Activated CD8-positive, alpha-beta T cell treated with anti-CD3 and anti-CD28 coated beads, Interleukin-2, amount 10 ng/mL, durations not matched to agents 7 days and 5 days (primary cell): ENCODE data around the gene NSMCE4A. TPM values are rescaled to one million over a fixed set of nuclear protein-coding genes. Genes with fewer than 3 reads are reported as not detected.
"Not testable (repeated sequence)": the region's sequence is repeated elsewhere in the genome, so short reads cannot be mapped to it uniquely, and the experiment has no call there.

Experiments used
- ATAC-seq: fragments of 150-1000 bp; cut with Tn5 transposase; one replicate; pipeline ENCODE4 v1.10.0; 2021; ENCODE audit warnings: moderate library complexity
- CTCF ChIA-PET: fragments of 350-600 bp; sonication (Branson Sonifier 250); formaldehyde crosslinking; loops from one replicate; lab custom pipeline; 2021; ENCODE audit warnings: antibody characterized with exemption; lab: Charles Lee
- POLR2A ChIA-PET: fragments of 350-600 bp; sonication (Branson Sonifier 250); formaldehyde crosslinking; loops from one replicate; lab custom pipeline; 2021; ENCODE audit warnings: antibody characterized with exemption; lab: Charles Lee
- DNase-seq: peaks from one replicate; pipeline ENCODE4 v3.0.0-alpha.2; 2020
- H3K27ac Mint-ChIP-seq: one replicate; pipeline ENCODE4 v1.8.0; 2021; ENCODE audit warnings: mild to moderate bottlenecking, mixed read lengths
- H3K27me3 Mint-ChIP-seq: one replicate; pipeline ENCODE4 v1.8.0; 2021; ENCODE audit warnings: low read depth, mixed read lengths
- H3K36me3 Mint-ChIP-seq: one replicate; pipeline ENCODE4 v1.8.0; 2021; ENCODE audit warnings: low read depth, mixed read lengths
- H3K4me1 Mint-ChIP-seq: one replicate; pipeline ENCODE4 v1.8.0; 2021; ENCODE audit warnings: low read depth, mixed read lengths
- H3K4me3 Mint-ChIP-seq: one replicate; pipeline ENCODE4 v1.8.0; 2021; ENCODE audit warnings: mild to moderate bottlenecking, mixed read lengths
- H3K9me3 Mint-ChIP-seq: one replicate; pipeline ENCODE4 v1.8.0; 2022; ENCODE audit warnings: mixed read lengths; ENCODE audit not compliant: insufficient read depth
- total RNA-seq, 2 experiments: library from RNA; stranded (reverse); gene quantifications; one replicate each; pipeline ENCODE4 v1.2.3, GENCODE V29; 2021

The NSMCE4A gene
- total RNA-seq, 2 experiments from 2014 or later: 57.5 to 60.5 TPM

DNA sequence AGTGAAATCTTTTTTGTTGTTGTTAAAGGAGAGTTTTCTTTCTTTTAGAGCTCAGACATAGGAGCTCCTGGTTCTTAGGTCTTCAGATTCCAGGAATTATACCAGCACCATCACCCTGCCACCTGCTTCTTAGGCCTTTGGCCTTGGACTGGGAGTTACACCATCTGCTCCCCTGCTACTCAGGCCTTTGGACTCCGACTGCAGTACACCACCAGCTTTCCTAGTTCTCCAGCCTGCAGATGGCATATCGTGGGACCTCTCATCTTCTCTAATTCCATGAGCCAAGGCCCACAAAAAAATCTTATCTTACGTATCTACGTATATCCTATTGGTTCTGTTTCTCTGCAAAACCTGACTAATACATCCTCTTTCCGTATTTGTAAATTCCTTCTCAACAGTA is 8.8 kb upstream of the NSMCE4A start:
- CTCF ChIA-PET: interaction anchor here (0.9 kb wide), 1 partner anchor 9 kb away, joined by 3 read pairs; the partner anchor contains the start of gene NSMCE4A
- H3K27me3 Mint-ChIP-seq: peaks cover under 1% of the 10 kb centered on the region
- H3K4me3 Mint-ChIP-seq: no peak overlapping the region
- no peaks in the 10 kb centered on the region for H3K36me3 Mint-ChIP-seq
- ATAC-seq (no peak), DNase-seq (no peak)
- H3K4me1 Mint-ChIP-seq: no peaks in the 10 kb centered on the region
- H3K27ac Mint-ChIP-seq: no peak overlapping the region
- POLR2A ChIA-PET: no interaction called here
- H3K9me3 Mint-ChIP-seq: peaks cover 9% of the 10 kb centered on the region

DNA sequence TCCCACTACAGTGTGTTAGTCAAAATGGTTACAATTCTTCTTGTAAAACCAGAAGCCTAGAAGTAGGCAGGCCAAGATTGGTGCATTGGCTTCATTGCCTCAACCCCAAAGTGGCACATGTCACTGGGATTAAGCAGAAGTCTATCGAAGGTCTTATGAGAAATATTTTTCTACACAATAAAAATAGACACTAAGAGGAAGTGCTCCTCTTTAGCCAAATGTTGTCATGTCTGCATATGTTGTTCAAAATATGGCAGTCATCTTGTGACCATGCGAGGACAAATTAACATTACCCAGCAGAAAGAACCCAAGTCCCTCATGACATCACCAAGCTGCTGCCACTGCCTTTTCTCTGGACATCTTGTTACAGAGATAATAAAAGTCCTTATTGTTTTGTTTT is 6.3 kb upstream of the NSMCE4A start:
- Mint-ChIP-seq H3K27ac (no peak overlapping the region), H3K4me3 (no peak overlapping the region), H3K4me1 (no peaks in the 10 kb centered on the region), H3K9me3 (peaks cover 17% of the 10 kb centered on the region), H3K36me3 (peaks cover 1% of the 10 kb centered on the region), H3K27me3 (no peaks in the 10 kb centered on the region)
- ATAC-seq: no peak
- ChIA-PET CTCF (no interaction called here), POLR2A (no interaction called here)
- DNase-seq: no peak

DNA sequence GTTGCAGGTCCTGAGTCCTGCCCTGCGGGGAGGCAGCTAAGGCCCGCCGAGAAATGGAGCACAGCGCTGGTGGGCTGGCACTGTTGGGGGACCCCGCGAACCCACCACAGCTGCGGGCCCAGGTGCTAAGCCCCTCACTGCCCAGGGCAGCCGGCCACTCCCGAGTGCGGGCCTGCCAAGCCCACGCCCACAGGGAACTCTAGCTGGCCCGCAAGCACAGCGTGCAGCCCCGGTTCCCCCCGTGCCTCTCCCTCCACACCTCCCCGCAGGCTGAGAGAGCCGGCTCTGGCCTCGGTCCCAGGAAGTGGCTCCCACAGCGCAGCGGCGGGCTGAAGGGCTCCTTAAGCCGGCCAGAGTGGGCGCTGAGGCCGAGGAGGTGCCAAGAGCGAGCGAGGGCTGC is 3.5 kb upstream of the NSMCE4A start:
- ChIA-PET POLR2A (no interaction called here), CTCF (no interaction called here)
- peaks cover 4% of the 10 kb centered on the region for H3K4me1 Mint-ChIP-seq
- no peak overlapping the region for H3K27ac Mint-ChIP-seq
- DNase-seq (no peak), ATAC-seq (no peak)
- H3K27me3 Mint-ChIP-seq: no peaks in the 10 kb centered on the region
- peaks cover 10% of the 10 kb centered on the region for H3K9me3 Mint-ChIP-seq
- peaks cover 6% of the 10 kb centered on the region for H3K36me3 Mint-ChIP-seq
- no peak overlapping the region for H3K4me3 Mint-ChIP-seq

DNA sequence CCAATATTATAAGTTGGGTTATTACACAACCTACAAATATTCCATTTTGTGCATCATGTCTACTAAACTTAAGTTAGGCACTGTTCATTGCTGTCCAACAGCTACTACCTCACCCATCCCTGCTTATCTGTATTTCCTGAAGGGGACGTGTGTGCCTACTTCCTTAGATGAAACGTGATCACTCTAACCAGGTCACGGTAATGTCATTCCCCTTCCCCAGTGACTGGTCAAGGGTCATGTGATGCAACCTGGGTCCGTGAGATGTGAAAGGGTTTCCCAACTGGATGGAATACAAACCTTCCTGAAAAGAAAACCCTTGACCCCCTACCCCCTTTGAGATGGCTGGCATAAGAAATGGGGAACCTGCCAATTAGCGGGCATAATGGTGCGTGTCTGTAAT is 1.6 kb upstream of the NSMCE4A start:
- ATAC-seq (no peak), DNase-seq (no peak)
- Mint-ChIP-seq H3K27ac (no peak overlapping the region), H3K27me3 (no peaks in the 10 kb centered on the region), H3K9me3 (peaks cover 10% of the 10 kb centered on the region), H3K4me3 (no peak overlapping the region), H3K4me1 (peaks cover 14% of the 10 kb centered on the region), H3K36me3 (peaks cover 17% of the 10 kb centered on the region)
- ChIA-PET CTCF (no interaction called here), POLR2A (no interaction called here)

DNA sequence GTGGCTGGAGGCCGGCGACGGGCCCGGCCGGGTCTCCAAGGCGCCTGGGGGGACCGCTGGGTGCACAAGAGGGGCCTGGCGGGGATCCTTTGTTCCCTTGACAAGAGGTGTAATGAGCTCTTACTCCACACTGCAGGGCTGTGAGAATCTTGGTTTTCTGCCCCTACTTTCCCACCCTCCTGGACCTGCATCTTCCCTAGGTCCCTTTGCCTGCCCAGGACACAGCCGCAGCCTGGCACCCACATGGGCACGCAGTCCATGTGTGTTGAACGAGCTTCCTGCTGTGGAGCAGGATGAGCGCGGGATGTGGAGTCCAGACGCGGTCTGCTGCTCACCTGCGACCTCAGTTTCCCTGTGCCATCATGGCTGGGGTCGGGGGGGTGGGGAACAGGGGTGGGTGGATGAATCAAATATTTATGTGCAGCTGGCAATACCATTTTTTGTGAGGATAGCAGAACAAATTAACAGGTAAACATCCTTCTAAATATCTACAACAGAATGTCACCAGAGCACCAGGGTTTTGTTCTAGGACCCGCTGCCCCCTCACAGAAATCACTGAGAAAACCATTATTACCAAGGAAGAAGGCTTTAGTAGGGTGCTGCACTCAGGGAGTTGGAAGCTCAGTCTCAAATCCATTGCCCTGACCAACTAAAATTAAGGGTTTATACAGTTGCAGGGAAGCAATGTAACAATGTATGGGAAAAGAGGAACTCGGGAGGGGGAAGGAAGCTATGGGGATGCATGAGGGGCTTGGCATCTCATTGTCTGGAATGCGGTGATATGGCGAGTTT is 474 bp upstream of the NSMCE4A start:
- peaks cover 27% of the 10 kb centered on the region for H3K36me3 Mint-ChIP-seq
- H3K27me3 Mint-ChIP-seq: no peaks in the 10 kb centered on the region
- H3K9me3 Mint-ChIP-seq: peaks cover 10% of the 10 kb centered on the region
- peak overlapping the region; percentile 61 for H3K4me3 Mint-ChIP-seq
- peak overlapping the region; percentile 61 for H3K27ac Mint-ChIP-seq
- CTCF ChIA-PET: interaction anchor here (1.0 kb wide), 1 partner anchor 9 kb away, joined by 3 read pairs; no protein-coding TSS in a partner anchor
- ATAC-seq: no peak
- no peak for DNase-seq
- peaks cover 14% of the 10 kb centered on the region for H3K4me1 Mint-ChIP-seq
- POLR2A ChIA-PET: interaction anchor here (1.9 kb wide), 1 partner anchor 47 kb away, joined by 6 read pairs; the partner anchor contains the start of gene ATE1

DNA sequence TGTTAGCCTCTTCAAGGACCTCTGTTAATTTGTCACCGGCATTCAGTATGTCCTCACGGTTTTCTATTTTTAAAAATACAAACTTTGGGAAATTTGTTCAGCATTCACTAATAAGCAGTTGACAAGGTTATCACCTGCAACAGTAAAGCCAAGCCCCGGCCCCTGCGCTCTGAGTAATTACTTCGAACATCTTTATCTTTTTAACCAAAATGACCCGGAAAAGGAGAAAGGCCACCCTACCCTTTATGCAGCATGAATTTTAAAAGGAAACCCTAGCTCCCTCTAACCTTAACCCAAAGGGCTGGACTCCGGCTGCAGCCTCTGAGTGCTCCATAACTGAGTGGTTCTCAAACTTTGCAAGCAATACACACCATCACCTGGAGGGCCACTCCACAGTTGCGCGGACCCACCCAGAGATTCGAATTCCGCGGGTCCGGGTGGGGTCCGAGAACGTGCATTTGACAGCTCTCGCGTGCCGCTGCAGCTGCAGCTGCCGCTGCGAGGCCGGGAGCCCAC is 940 bp downstream of the NSMCE4A start:
- H3K4me1 Mint-ChIP-seq: peaks cover 14% of the 10 kb centered on the region
- ATAC-seq (peak; percentile 25), DNase-seq (peak; percentile 46)
- H3K9me3 Mint-ChIP-seq: peaks cover 10% of the 10 kb centered on the region
- peak overlapping the region; percentile 61 for H3K27ac Mint-ChIP-seq
- ChIA-PET POLR2A (interaction anchor here (1.9 kb wide), 1 partner anchor 46 kb away, joined by 6 read pairs; the partner anchor contains the start of gene ATE1), CTCF (no interaction called here)
- peak overlapping the region; percentile 88 for H3K4me3 Mint-ChIP-seq
- peaks cover 29% of the 10 kb centered on the region for H3K36me3 Mint-ChIP-seq
- no peaks in the 10 kb centered on the region for H3K27me3 Mint-ChIP-seq

DNA sequence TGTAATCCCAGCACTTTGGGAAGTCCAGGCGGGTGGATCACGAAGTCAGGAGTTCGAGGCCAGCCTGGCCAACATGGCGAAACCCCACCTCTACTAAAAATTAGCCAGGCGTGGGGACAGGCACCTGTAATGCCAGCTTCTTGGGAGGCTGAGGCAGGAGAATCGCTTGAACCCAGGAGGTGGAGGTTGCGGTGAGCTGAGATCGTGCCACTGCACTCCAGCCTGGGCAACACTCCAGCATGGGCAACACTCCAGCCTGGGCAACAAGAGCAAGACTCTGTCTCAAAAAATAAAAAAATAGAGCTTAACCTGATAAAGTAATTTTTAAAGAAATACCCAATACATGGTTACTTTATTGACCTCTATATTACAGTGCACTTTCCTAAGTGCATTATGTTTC is 5.9 kb downstream of the NSMCE4A start:
- H3K27me3 Mint-ChIP-seq, CTCF ChIA-PET, H3K27ac Mint-ChIP-seq, DNase-seq, ATAC-seq, H3K9me3 Mint-ChIP-seq, H3K4me3 Mint-ChIP-seq: not testable (repeated sequence)
- POLR2A ChIA-PET: interaction anchor here (0.6 kb wide), 1 partner anchor 41 kb away, joined by 3 read pairs; no protein-coding TSS in a partner anchor
- Mint-ChIP-seq H3K36me3 (peaks cover 54% of the 10 kb centered on the region), H3K4me1 (peaks cover 13% of the 10 kb centered on the region)

DNA sequence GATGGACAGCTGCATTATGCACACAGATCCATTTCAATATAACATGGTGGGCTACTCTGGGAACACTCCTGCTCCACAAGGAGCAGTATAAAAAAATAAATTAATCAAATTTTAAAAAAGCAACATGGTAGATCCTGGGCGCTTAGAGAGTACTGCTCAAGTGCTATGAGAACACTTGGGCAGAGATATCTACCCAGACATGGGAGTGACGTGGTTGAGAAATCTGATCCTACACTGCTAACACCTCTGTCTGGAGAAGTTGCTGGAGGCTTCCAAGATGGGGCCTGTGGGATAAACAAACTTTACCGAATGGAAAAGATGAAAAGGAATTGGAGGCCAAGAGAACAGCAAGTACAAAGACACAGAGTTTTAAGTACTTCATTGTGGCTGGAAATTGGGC is 9.0 kb downstream of the NSMCE4A start:
- Mint-ChIP-seq H3K4me1 (no peaks in the 10 kb centered on the region), H3K9me3 (no peaks in the 10 kb centered on the region), H3K4me3 (no peak overlapping the region), H3K27me3 (no peaks in the 10 kb centered on the region), H3K36me3 (peaks cover 40% of the 10 kb centered on the region), H3K27ac (no peak overlapping the region)
- ChIA-PET CTCF (no interaction called here), POLR2A (interaction anchor here (0.7 kb wide), 1 partner anchor 14 kb away, joined by 3 read pairs; no protein-coding TSS in a partner anchor)
- no peak for ATAC-seq
- no peak for DNase-seq

DNA sequence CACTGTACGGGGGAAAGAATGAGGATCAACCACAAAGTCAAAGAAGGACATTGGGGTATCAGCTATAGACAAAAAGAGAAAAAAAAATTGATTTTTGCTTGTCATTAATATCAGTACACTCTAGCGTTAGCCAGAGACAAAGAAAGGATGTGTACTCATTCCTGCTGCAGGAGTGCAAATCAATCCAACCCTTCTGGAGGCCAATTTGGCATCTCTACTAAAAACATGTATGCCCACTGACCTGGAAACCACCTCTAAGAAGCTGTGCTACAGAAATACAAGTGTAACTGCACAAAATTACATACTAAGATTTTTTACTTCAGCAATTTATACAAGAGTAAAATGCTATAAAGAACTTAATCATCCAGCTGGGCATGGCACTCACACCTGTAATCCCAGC is 13.6 kb downstream of the NSMCE4A start:
- H3K27ac Mint-ChIP-seq: no peak overlapping the region
- ChIA-PET CTCF (no interaction called here), POLR2A (no interaction called here)
- H3K9me3 Mint-ChIP-seq: no peaks in the 10 kb centered on the region
- DNase-seq: no peak
- peaks cover 42% of the 10 kb centered on the region for H3K36me3 Mint-ChIP-seq
- no peak overlapping the region for H3K4me3 Mint-ChIP-seq
- no peaks in the 10 kb centered on the region for H3K4me1 Mint-ChIP-seq
- ATAC-seq: no peak
- no peaks in the 10 kb centered on the region for H3K27me3 Mint-ChIP-seq

DNA sequence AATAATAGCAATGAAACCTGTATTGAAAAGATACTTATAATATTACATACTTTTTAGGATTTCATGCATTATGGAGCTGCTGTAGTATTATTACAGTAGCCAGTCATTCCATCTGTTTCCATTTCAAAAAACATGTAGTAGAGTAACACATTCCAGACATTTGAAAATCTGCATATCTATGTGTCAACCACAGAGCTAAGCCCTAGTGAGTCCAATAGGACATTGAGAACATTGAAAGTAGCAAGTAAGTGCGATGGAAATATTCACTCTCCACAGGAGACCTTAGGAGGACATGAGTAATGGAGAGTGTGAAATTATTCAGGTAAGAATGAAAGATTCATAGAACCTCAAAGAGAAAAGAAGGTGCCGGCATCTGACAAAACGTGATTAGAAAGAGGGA is 15.3 kb downstream of the NSMCE4A start:
- Mint-ChIP-seq H3K27me3 (no peaks in the 10 kb centered on the region), H3K27ac (no peak overlapping the region), H3K9me3 (no peaks in the 10 kb centered on the region), H3K4me1 (no peaks in the 10 kb centered on the region), H3K36me3 (peaks cover 35% of the 10 kb centered on the region), H3K4me3 (no peak overlapping the region)
- ATAC-seq (no peak), DNase-seq (no peak)
- POLR2A ChIA-PET: no interaction called here
- CTCF ChIA-PET: interaction anchor here (0.9 kb wide), 1 partner anchor 12 kb away, joined by 3 read pairs; no protein-coding TSS in a partner anchor

DNA sequence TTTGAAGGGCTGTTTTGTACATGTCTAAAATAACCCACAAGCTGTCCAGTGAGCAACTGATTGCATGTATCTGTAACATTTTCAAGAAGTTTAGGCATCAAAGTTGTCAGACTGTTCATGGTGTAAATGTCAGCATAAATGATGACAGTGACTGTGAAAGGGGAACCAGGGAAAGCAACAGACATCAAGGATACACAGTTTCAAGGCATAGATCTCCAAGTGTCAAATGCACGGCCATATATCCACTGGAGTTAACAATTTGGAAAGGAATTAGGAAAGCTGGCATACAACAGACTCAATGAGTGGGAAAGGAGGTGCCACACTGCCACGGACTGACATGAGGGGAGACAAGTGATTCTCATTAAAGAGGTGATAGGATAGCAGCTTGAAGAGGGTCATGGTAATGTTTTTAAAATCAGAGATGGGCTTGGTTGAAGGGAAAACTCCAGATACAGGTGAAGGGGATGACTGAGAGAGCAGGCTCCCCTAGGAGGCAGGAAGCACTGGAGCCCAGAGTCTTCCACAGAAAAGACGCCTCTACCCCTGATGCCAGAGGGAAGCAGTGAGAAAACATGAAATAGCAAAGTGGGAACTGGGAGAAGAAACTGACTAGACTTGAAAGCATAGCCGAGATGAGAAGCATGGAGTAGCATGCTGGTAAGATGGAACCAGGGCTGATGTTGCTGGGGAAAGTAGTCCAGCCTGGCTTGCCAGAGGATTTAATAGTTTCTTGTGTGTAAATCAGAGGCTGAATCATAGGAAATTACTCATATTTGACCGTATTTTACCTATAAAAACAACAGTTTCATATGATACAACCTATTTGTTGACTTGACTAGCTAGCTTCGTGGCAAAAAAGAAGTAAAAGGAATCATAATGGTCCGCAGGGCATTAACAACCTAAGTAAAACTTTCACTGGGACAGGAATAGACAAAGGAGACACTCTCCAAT is 18.6 kb downstream of the NSMCE4A start:
- peaks cover 35% of the 10 kb centered on the region for H3K36me3 Mint-ChIP-seq
- ATAC-seq: no peak
- no peak for DNase-seq
- H3K4me1 Mint-ChIP-seq: no peaks in the 10 kb centered on the region
- ChIA-PET POLR2A (no interaction called here), CTCF (no interaction called here)
- H3K27me3 Mint-ChIP-seq: no peaks in the 10 kb centered on the region
- peak overlapping the region; percentile 36 for H3K27ac Mint-ChIP-seq
- H3K9me3 Mint-ChIP-seq: no peaks in the 10 kb centered on the region
- no peak overlapping the region for H3K4me3 Mint-ChIP-seq
